HT-29 (cell line): ENCODE results near the gene BMAL1. TPM values are rescaled to one million over a fixed set of nuclear protein-coding genes. Genes with fewer than 3 reads are reported as not detected.

Experiments used
- DNase-seq: peaks from one replicate; pipeline ENCODE4 v3.0.0-alpha.2; 2015; ENCODE audit warnings: low spot score
- total RNA-seq: library from RNA; depleted of rRNA; stranded (reverse); fragments of >200 nt; shearing (Covaris generic); gene quantifications from 2 replicates; pipeline ENCODE4 v1.2.3, GENCODE V29; 2014

Gene BMAL1
- total RNA-seq, 1 experiment from 2014 or later = 11.8 TPM

- DNase-seq = no peak
Measured at GRCh38 chr11:13260963-13261588, 16.5 kb upstream of the BMAL1 start.

DNA sequence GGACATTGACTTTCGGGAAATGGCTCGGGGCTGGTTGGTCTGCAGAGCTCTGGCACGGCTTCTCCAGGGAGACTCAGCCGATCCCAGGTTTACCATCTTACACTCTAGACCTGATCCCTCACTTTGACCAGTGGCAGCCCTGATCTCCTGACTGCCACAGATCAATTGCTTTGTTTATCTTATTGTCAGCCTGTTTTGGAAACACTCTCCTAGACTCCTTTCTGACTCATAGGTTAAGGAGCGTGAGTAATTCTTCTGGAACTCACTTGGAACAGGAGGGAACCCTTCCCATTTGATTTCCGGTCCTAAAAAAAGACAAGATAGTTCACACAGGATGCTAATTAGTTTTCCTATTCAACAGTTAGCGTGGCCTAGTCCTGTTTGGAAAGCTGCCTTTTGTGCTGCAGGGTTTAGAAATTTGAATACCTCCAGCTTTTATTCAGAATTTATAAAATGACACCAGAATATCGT lies 16.0 kb upstream of the BMAL1 start:
- peak; percentile 66 for DNase-seq

- DNase-seq = no peak
Measured at GRCh38 chr11:13262096-13262495, 15.5 kb upstream of the BMAL1 start.

DNA sequence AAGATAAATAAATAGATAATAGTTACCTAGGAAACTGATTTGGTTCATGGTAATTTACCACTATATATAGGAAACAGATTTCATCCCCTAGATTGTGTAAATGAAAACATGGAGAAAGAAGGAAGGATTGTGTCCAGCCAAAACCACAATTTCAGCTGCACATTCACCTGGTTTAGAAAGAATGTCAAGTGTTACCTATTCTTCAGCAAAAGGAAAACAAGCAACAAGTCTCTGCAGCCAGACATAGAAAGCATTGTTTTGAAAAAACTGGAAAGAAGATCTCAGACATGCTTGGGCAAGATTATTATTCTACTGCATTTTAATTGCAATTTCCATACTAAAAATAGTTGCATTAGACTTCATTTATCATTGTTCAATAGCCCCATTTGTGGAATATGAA lies 8.8 kb upstream of the BMAL1 start:
- DNase-seq = no peak

- no peak for DNase-seq
Measured at GRCh38 chr11:13269775-13270174, 7.8 kb upstream of the BMAL1 start.

GRCh38 chr11:13271060-13271693 lies 6.4 kb upstream of the BMAL1 start:
- peak; percentile 72 for DNase-seq

GRCh38 chr11:13276454-13276831 lies 1.1 kb upstream of the BMAL1 start:
- no peak for DNase-seq

- DNase-seq = peak; percentile 99
Measured at GRCh38 chr11:13276832-13277767, 490 bp upstream of the BMAL1 start.

GRCh38 chr11:13278609-13279486 lies 1.3 kb downstream of the BMAL1 start:
- DNase-seq = no peak

DNA sequence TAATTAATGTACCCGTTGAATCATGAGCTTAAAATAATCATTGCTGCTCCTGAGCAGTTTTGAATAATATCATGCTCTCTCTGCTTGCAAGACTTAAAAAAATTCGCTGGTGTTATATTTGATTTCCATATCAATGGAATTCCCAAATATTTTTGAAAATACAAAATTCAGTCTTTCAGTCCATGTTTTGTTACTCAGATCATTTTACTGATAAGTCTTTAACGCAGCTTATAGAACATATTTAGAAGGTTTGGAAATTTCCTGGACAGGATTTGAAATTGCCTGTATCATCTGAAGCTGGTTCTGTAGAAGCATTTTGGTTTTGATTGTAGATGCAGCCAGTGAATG lies 1.9 kb downstream of the BMAL1 start:
- DNase-seq = no peak

- no peak for DNase-seq
Measured at GRCh38 chr11:13280092-13280722, 2.6 kb downstream of the BMAL1 start.

DNA sequence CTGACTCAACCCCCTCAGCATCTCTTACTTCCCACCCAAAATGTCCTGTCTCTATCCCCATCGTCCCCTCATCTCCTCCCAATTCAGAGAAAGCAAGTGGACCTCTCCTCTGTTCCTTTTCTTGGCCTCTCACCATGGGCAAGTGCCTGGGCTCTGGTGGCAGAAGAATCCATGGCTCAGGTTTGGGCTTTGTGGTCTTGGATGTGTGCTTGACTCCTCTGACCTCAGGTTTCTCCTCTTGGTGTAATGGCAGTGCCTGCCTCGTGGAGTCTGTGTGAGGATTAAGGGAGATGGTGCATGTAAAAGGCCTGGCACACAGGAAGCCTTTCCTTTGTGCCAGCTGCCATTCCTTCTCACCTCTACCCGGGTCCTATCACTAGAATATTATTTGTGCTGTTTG lies 3.2 kb downstream of the BMAL1 start:
- no peak for DNase-seq

DNA sequence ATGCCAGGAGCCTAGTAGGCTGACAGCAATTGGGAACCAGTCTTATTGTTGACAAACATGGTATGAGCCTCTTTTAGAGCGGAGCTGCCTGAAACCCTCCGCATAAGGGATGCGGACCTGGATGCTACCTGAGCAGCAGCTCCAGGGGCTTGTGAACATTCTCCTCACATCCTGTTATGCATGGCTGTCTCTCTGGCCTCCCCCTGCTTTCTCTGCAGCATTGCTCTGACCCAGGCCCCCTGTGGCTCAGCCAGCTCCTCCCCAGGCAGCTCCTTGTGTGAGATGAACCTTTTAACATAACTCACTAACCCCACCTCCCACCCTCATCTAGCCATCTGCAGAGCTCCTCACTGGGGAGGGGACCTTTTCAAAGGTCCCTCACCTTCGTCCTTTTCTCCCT lies 6.0 kb downstream of the BMAL1 start:
- DNase-seq = no peak

DNA sequence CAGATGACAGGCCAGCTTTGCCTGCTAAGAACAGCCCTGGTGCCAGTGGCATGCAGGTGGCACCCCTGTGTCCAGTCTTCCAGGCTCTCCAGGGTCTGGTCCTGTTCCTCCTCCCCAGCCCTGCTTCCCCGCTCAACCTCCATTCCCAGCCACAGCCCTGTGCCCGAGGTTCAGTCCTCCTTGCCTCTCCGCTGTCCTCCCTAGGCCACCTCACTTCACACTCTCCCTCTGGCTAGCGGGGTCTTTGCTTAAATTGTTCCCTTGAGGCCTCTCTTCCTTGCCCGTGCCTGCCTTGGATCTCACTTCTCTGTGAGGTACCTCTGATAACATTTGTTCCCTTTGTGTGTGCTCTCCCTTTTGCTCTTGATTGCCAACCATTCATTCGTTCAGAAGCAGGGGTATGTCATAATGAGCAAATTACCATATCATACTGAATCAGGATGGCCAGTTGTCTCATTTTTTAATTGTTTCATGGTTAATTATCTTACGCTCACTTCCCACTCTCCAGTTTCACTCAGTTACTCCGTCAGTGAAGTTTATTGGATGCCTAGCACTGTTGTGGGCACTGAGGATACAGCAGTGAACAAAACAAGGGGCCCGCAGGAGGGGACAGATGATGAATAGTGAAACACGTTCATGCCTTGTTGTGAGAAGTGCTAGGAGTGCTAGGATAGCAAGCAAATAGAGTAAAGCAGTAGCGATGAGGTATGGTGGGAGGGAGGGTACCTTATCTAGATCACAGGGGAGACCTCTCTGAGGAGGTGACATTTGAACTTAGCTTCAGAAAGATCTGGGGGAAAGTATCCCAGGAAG lies 7.4 kb downstream of the BMAL1 start:
- no peak for DNase-seq

GRCh38 chr11:13286279-13286821 lies 8.8 kb downstream of the BMAL1 start:
- DNase-seq = no peak

- DNase-seq = no peak
Measured at GRCh38 chr11:13287036-13287435, 9.4 kb downstream of the BMAL1 start.

DNA sequence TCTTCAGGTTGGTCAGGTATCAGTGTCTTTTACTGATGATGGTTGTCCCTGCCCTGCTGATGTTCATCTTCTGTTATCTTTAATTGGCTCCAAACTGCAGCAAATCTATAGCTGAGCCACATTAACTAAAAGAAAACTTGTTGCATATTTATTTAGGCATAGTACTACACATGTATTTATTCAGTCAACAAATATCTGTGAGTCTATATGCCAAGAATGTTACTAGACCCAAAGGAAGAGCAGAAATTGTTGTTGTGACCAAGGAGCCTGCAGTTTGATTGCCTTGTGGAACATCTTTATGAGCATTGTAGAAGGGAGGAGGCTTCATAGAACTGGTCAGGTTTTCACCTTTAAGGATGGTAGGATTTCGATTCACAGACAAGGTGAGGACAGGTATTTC lies 10.1 kb downstream of the BMAL1 start:
- DNase-seq = no peak

- no peak for DNase-seq
Measured at GRCh38 chr11:13288375-13289029, 10.9 kb downstream of the BMAL1 start.

DNA sequence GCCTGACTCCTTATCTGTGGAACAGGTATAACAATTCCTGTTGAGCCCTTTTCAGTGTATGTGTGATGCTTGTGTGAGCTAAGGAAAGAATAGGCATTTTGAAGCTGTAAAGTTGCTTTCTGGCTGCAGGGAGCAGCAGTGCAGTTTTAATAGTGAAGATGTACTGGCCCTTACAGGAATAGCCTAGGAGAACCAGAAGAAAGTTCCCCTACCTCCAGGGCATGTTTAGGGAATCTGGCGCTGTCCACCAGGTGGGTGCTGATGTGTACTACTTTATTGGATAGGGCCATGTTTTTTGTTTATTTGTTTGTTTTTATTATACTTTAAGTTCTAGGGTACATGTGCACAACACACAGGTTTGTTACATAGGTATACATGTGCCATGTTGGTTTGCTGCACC lies 11.5 kb downstream of the BMAL1 start:
- peak; percentile 25 for DNase-seq
